Liver (tissue), 3 donors: Measurements from ENCODE around the gene TGM6.

Source experiments
- ATF3 ChIP-seq: IDR thresholded peaks from 2 replicates; pipeline ENCODE4 v1.6.1; 2016; ENCODE audit warnings: antibody characterized with exemption
- CTCF ChIP-seq: fragments of 150-350 bp; IDR thresholded peaks from 2 replicates; pipeline ENCODE4 v1.5.1; 2017; ENCODE audit warnings: improper control_type of control experiment, low read depth, low read length; ENCODE audit not compliant: missing input control
- EGR1 ChIP-seq, 2 donors: IDR thresholded peaks; 2 replicates each; pipeline ENCODE4 v1.6.1; 2016 to 2018; ENCODE audit warnings: antibody characterized with exemption in 2 of 2, low read depth in 2 of 2
- GABPA ChIP-seq, 2 donors: IDR thresholded peaks in 1 of 2; conservative IDR thresholded peaks in 1 of 2; 2 replicates each; pipeline ENCODE4 v1.6.1; 2016; ENCODE audit warnings: antibody characterized with exemption in 2 of 2, mild to moderate bottlenecking in 1 of 2, moderate library complexity in 1 of 2
- JUND ChIP-seq, 2 donors: IDR thresholded peaks; 2 replicates each; pipeline ENCODE4 v1.6.1; 2016; ENCODE audit warnings: antibody characterized with exemption in 2 of 2
- YY1 ChIP-seq: IDR thresholded peaks from 2 replicates; pipeline ENCODE4 v1.6.1; 2016; ENCODE audit warnings: antibody characterized with exemption, mild to moderate bottlenecking
- TF ChIP-seq, protein P1 (sequence below): IDR thresholded peaks from 2 replicates; pipeline ENCODE4 v1.6.1; 2016; ENCODE audit warnings: antibody characterized with exemption
- TF ChIP-seq, protein P2 (sequence below): IDR thresholded peaks from 2 replicates; pipeline ENCODE4 v1.6.1; 2016; ENCODE audit warnings: antibody characterized with exemption, mild to moderate bottlenecking
- donor health status: healthy.
- donor health status: healthy.

DNA sequence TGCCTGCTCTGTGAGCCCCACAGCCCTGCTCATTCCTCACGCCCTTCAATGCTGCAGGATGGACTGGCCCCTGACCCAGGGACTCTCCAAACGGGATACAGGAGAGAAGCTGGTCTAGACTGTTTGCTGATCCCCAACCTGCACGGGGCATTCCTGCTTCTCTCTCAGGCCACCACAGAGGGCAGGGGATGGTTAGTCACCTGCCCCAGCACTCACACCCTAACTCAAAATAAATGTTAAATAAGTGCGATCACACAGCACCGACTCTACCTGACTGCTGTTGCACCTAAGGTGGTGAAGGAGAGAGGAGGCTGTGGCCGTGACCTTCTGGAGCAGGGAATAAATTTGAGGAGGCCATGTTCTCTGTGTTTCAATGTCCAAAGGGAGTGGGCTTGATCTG, 39.9 kb upstream of the TGM6 start:
- TF ChIP-seq CTCF (no peak), GABPA (IDR thresholded peaks at IDR 0.05 in 1 of 2, conservative IDR thresholded peaks at IDR 0.05 in 1 of 2) (no peak), YY1 (no peak), ATF3 (no peak), EGR1 (IDR thresholded peaks at IDR 0.05; ENCODE audit: low read depth in 2 of 2) (no peak), JUND (IDR thresholded peaks at IDR 0.05) (no peak)
- TF ChIP-seq, protein P1, sequence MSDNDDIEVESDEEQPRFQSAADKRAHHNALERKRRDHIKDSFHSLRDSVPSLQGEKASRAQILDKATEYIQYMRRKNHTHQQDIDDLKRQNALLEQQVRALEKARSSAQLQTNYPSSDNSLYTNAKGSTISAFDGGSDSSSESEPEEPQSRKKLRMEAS: no peak
- TF ChIP-seq, protein P2, sequence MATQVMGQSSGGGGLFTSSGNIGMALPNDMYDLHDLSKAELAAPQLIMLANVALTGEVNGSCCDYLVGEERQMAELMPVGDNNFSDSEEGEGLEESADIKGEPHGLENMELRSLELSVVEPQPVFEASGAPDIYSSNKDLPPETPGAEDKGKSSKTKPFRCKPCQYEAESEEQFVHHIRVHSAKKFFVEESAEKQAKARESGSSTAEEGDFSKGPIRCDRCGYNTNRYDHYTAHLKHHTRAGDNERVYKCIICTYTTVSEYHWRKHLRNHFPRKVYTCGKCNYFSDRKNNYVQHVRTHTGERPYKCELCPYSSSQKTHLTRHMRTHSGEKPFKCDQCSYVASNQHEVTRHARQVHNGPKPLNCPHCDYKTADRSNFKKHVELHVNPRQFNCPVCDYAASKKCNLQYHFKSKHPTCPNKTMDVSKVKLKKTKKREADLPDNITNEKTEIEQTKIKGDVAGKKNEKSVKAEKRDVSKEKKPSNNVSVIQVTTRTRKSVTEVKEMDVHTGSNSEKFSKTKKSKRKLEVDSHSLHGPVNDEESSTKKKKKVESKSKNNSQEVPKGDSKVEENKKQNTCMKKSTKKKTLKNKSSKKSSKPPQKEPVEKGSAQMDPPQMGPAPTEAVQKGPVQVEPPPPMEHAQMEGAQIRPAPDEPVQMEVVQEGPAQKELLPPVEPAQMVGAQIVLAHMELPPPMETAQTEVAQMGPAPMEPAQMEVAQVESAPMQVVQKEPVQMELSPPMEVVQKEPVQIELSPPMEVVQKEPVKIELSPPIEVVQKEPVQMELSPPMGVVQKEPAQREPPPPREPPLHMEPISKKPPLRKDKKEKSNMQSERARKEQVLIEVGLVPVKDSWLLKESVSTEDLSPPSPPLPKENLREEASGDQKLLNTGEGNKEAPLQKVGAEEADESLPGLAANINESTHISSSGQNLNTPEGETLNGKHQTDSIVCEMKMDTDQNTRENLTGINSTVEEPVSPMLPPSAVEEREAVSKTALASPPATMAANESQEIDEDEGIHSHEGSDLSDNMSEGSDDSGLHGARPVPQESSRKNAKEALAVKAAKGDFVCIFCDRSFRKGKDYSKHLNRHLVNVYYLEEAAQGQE: no peak
